Ovary (tissue), 9 donors: ENCODE data around the gene SGO2. TPM values are rescaled to one million over a fixed set of nuclear protein-coding genes. Genes with fewer than 3 reads are reported as not detected.

Experiments used
- DNase-seq, 5 donors: peaks; one replicate each; pipeline ENCODE4 v3.0.0-alpha.2; 2019 to 2020
- H3K27ac ChIP-seq, 2 donors: fragments of 200-600 bp; one replicate each; pipeline versions ENCODE4 v1.5.1 to v1.8.0; 2019 to 2022
- H3K27me3 ChIP-seq: fragments of 200-600 bp; one replicate; pipeline ENCODE4 v1.8.0; 2022
- H3K36me3 ChIP-seq: fragments of 200-600 bp; sonication (generic); one replicate; pipeline ENCODE4 v1.5.1; 2019
- H3K4me1 ChIP-seq: one replicate; pipeline ENCODE4 v1.8.1; 2013; ENCODE audit warnings: mild to moderate bottlenecking, moderate library complexity; ENCODE audit not compliant: insufficient read depth
- H3K4me3 ChIP-seq: fragments of 200-600 bp; sonication (generic); one replicate; pipeline ENCODE4 v1.5.1; 2017
- H3K9me3 ChIP-seq, 2 donors: fragments of 200-600 bp in 1 of 2; sonication (generic) in 1 of 2; one replicate each; pipeline versions ENCODE4 v1.5.1 to v1.8.1; 2013 to 2019; ENCODE audit warnings: mild to moderate bottlenecking in 1 of 2, moderate library complexity in 1 of 2
- CTCF ChIP-seq, 3 donors: fragments of 450-650 bp in 2 of 3; fragments of 200-600 bp in 1 of 3; IDR thresholded peaks; one replicate each; pipeline versions ENCODE4 v1.5.1 to v1.8.0; 2016 to 2022; ENCODE audit warnings: antibody characterized with exemption in 3 of 3, mild to moderate bottlenecking in 1 of 3
- EP300 ChIP-seq: sonication (generic); formaldehyde crosslinking; IDR thresholded peaks from one replicate; pipeline ENCODE4 v1.6.1; 2017; ENCODE audit warnings: antibody characterized with exemption
- POLR2A ChIP-seq: fragments of 450-650 bp; IDR thresholded peaks from one replicate; pipeline ENCODE4 v1.6.1; 2017; ENCODE audit warnings: antibody characterized with exemption, mild to moderate bottlenecking, moderate library complexity
- WGBS, 3 donors: extraction: QIAGEN DNeasy Blood & Tissue Kit in 1 of 3; methylation state at CpG; one replicate each; pipeline versions ENCODE4 v1.1.5 to v1.1.7; 2013 to 2017; 5-methylcytosine and 5-hydroxymethylcytosine counted together
- intact Hi-C, 4 donors: fragments of 100-400 bp; cut with DNase I; formaldehyde crosslinking; loops; one replicate each; pipeline versions ENCODE4 v1.11.0 to v1.15.1; 2022 to 2023
- polyA plus RNA-seq, 2 donors: library from polyadenylated mRNA; stranded (reverse); fragments of 200-250 nt in 1 of 2; fragments of 350-450 nt in 1 of 2; fragmentation: Illumina TruSeq in 1 of 2; extraction: RNeasy Lipid Tissue Mini Kit (QIAGEN cat#74804) in 1 of 2; gene quantifications; one replicate each; pipeline ENCODE4 v1.2.3, GENCODE V29; 2013 to 2014
- total RNA-seq, 7 donors: library from RNA; depleted of rRNA in 2 of 7; stranded (reverse); fragments of >200 nt in 2 of 7; fragmentation: NEBNext Ultra II Directional in 3 of 7; extraction: Animal tissue kit (Norgen Biotek cat#: 25700) in 3 of 7; gene quantifications; one replicate each; pipeline versions ENCODE4 v1.1.0 to v1.2.4, GENCODE V29; 2016 to 2023
- donor health status: DM: no; HTN: no; CAD: no; lungs with moderate emphysema.
- donor health status: DM: no; HTN: no; CAD: no.
- donor health status: Bipolar disorder and iron deficiency.
- donor health status: DM: yes; HTN: yes; CAD: no.
- donor health status: DM: no; HTN: no; CAD: no.
- donor health status: DM: yes; HTN: yes; CAD: no.

SGO2 gene
- total and polyA plus RNA-seq, 9 donors: 1.8 to 4.4 (median 2.7) TPM

DNA sequence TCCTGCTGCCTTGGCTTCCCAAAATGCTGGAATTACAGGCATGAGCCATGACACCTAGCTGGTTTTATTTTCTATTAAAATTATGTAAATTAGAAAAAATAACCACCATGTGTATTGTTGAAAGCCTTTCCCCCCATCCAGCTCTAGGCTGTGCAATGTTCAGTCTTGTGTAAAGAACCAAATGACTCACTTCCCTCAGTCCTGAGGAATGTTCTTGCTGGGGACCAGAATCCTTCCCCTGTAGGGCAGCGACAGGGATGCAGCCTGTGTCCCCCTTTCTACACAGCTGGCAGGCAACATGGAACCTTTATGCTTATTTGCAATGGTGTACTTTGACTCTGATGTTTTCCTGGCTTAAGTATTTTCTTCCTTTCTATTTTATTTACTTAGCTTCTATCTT, 89.2 kb downstream of the SGO2 start:
- Histone ChIP-seq H3K36me3 (no peaks in the 10 kb centered on the region), H3K4me3 (no peak overlapping the region), H3K27ac (peak overlapping the region in 1 of 2 donors; percentile 75), H3K27me3 (no peaks in the 10 kb centered on the region), H3K9me3 (no peaks in the 10 kb centered on the region), H3K4me1 (peaks cover 16% of the 10 kb centered on the region)
- WGBS, 3 donors: 72 to 100% (median 90%) methylated on average over 1 of the region's 1 CpG
- TF ChIP-seq EP300 (no peak), POLR2A (no peak), CTCF (IDR thresholded peaks at IDR 0.05) (no peak)
- intact Hi-C loops: loop anchor here in 1 of 4 donors (5.0 kb wide), 1 partner anchor 87 kb away; no protein-coding TSS in a partner anchor
- DNase-seq: no peak

DNA sequence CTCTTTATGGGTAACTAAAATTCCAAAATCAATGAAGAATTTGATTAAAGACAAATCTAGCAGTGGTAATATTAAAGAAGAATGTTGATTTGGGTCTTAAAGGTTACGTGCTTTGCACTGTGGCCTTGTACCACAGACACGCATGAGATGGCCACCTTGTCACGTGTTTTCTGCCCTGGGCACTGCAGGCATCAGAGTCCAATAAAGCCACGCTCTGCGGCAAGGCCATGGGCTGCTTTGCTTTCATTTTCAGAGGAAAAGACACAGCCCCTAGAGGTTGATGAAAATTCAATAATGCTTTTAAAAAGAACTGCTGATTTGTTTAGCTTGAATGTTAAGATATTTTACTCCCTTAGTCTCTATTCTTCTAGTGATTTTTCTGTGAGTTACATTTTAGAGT, 90.2 kb downstream of the SGO2 start:
- no peak for TF ChIP-seq EP300
- TF ChIP-seq POLR2A: no peak
- peak in 1 of 3 donors; percentile 11 for TF ChIP-seq CTCF (IDR thresholded peaks at IDR 0.05)
- intact Hi-C loops: loop anchor here in 1 of 4 donors (5.0 kb wide), 1 partner anchor 86 kb away; no protein-coding TSS in a partner anchor
- peak; percentile 34 to 57 (median 52) for DNase-seq
- no peaks in the 10 kb centered on the region for H3K9me3 ChIP-seq
- H3K4me1 ChIP-seq: peaks cover 16% of the 10 kb centered on the region
- no peak overlapping the region for H3K4me3 ChIP-seq
- WGBS, 3 donors: 10 to 45% (median 13%) methylated on average over 5 of the region's 5 CpGs
- peak overlapping the region; percentile 38 to 75 for H3K27ac ChIP-seq
- no peaks in the 10 kb centered on the region for H3K27me3 ChIP-seq
- no peaks in the 10 kb centered on the region for H3K36me3 ChIP-seq

DNA sequence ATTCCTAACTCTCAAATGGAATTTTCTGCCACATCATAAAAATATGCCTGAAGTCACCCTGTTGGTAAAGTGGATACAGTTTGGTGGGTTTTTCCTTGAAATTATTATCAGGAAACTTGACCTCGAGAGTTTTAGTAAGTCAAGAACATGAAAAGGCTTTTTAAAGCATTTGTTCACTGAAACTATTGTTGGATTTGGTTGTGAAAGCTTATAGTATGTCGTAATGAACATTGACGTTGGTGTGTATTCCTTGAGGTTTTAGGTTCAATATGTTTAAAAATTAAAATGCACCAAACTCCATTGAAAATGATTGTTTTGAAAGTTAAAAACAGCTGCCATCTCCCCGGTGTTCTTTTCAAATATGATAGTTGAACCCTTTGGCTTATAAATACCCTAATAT, 90.6 kb downstream of the SGO2 start:
- H3K4me3 ChIP-seq: no peak overlapping the region
- 25 to 44% (median 29%) methylated on average over 4 of the region's 4 CpGs for WGBS, 3 donors
- intact Hi-C loops: loop anchor here in 1 of 4 donors (5.0 kb wide), 1 partner anchor 86 kb away; no protein-coding TSS in a partner anchor
- H3K9me3 ChIP-seq: no peaks in the 10 kb centered on the region
- DNase-seq: no peak
- peaks cover 16% of the 10 kb centered on the region for H3K4me1 ChIP-seq
- H3K27me3 ChIP-seq: no peaks in the 10 kb centered on the region
- H3K36me3 ChIP-seq: no peaks in the 10 kb centered on the region
- TF ChIP-seq CTCF (IDR thresholded peaks at IDR 0.05) (no peak), POLR2A (no peak), EP300 (no peak)
- peak overlapping the region; percentile 38 to 75 for H3K27ac ChIP-seq

DNA sequence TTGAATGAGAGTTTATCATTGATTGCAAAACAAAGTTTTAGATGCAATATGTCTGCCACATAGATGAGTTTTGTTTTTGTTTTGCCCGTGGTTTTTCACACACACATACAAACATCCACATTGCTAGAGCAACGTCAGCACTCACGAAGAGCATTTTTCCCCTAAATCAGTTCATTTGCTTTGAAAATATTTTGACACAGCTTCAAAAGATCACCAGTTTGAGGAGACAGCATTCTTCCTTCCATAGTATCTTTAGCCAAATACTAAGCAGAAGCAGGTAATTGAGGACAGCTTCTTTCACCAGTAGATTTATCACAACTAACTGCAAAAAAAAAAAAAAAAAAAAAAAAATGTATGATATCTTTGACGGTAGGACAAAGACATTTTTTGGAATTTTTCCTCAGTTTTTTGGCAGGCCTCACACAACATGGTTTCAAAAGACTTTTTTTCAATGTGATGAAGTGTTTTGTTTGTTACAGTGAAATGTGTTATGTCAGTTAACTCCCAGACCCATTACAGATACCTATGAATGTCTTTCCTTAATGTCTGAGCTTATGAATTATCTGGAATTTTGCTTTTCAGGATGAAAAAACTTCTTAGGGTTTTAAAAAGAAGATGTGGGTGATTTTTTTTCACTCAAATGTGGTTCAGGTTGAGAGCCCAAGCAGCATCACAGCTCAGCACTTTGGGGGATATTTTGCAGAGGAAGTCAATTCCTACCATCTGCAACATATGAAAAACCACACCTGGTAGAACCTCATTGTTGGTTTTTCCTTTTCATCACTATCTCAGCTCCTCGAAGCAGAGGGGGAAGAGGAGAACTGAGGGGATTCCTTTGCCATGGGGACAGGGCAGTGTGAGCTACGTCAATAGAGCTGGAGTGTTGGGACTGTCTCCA, 91.4 kb downstream of the SGO2 start:
- peaks cover 16% of the 10 kb centered on the region for H3K4me1 ChIP-seq
- TF ChIP-seq CTCF (IDR thresholded peaks at IDR 0.05) (no peak), POLR2A (no peak), EP300 (no peak)
- intact Hi-C loops: loop anchor here in 1 of 4 donors (5.0 kb wide), 1 partner anchor 85 kb away; no protein-coding TSS in a partner anchor
- 22 to 26% (median 26%) methylated on average over 6 of the region's 6 CpGs for WGBS, 3 donors
- H3K9me3 ChIP-seq: no peaks in the 10 kb centered on the region
- no peak overlapping the region for H3K4me3 ChIP-seq
- H3K27me3 ChIP-seq: no peaks in the 10 kb centered on the region
- no peaks in the 10 kb centered on the region for H3K36me3 ChIP-seq
- no peak for DNase-seq
- peak overlapping the region; percentile 5 to 75 for H3K27ac ChIP-seq
